AG09319 (cell line): Measurements from ENCODE around the gene RNF212B.

Experiments
- DNase-seq: peaks from one replicate; pipeline ENCODE4 v3.0.0-alpha.2; 2010; ENCODE audit warnings: low read depth; ENCODE audit errors: extremely low read depth
- CTCF ChIP-seq: IDR thresholded peaks from 2 replicates; pipeline ENCODE4 v1.5.1; 2011; ENCODE audit warnings: low read depth, mild to moderate bottlenecking, inconsistent platforms, low read length, moderate library complexity

RNF212B gene

DNA sequence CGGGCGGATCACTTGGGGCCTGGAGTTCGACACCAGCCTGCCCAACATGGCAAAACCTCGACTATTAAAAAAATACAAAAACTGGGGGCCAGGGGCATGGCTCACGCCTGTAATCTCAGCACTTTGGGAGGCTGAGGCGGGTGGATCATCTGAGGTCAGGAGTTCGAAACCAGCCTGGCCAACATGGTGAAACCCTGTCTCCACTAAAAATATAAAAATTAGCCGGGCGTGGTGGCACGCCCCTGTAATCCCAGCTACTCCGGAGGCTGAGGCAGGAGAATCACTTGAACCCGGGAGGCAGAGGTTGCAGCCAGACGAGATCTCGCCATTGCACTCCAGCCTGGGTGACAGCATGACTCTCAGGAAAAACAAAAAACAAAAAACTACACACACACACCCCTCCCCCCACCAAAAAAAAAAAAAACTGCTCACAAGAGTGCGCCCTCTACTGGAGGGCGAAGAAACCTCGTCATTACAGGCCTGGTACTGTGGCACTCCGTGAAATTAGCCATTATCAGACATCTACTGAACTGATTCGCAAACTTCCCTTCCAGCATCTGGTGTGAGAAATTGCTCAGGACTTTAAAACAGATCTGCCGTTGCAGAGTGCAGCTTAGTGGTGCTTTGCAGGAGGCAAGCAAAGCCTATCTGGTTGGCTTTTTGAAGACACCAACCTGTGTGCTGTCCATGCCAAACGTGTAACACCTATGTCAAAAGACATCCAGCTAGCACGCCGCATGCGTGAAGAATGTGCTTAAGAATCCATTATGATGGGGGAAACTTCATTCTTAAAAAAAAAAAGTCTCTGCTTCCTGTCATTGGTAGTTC is 57.2 kb downstream of the RNF212B start:
- TF ChIP-seq CTCF, result peak; percentile 81
- no peak for DNase-seq

- TF ChIP-seq CTCF, result no peak
- DNase-seq, result no peak
These were observed 58.5 kb downstream of the RNF212B start for GRCh38 chr14:23296012-23296777.

DNA sequence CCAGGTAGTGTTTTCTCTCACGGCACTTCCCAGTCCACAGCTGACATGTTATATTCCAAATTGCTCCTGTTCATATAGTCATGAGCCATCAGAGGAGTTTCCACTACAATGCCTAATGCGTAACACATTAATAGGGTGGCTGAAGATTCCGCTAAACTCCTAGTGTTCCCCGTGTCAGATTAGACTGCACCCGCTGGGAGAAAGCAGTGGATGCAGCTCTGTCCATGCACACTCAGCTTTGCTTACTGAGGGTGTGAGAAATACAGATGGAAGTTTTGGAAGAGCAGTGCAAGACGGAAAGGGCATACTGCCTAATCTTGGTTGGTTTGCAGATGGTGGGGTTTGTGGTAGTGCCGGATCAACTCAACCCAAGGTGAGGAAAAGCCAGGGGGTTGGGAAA is 59.4 kb downstream of the RNF212B start:
- no peak for DNase-seq
- no peak for TF ChIP-seq CTCF

DNA sequence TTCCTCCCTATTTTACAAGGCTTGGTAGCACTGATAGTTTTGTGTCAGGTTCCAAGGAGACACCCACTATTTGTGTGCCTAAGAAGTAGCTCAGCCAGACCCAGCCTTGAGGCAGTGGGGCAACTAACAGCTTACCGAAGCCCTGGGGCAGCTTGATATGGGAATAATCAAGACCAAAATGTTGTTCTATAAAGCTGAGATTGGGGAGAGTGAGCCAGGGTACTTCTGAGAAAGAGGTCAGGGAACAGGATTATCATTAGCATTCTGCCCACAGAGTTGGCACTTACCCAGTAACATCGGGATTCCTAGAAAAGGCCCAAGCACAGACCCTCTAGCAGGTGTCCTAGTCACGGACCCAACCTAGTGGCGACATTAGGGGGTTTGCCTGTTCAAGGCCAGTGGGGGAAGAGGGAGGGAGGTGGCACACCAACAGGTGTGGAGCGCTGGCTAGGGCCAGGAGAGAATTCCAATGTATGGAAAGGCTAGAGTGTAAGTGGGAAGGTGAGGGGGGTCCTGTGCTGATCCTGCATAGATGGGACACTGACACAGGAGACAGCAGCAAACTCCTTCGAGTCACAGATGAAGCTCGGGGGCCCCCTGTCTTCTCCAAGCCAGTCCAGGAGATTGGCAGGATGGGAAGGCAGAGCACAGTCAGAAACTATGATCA is 60.0 kb downstream of the RNF212B start:
- DNase-seq, result no peak
- TF ChIP-seq CTCF, result no peak

- TF ChIP-seq CTCF, result peak; percentile 34
- DNase-seq, result no peak
These were observed 61.6 kb downstream of the RNF212B start for GRCh38 chr14:23299211-23299957.

DNA sequence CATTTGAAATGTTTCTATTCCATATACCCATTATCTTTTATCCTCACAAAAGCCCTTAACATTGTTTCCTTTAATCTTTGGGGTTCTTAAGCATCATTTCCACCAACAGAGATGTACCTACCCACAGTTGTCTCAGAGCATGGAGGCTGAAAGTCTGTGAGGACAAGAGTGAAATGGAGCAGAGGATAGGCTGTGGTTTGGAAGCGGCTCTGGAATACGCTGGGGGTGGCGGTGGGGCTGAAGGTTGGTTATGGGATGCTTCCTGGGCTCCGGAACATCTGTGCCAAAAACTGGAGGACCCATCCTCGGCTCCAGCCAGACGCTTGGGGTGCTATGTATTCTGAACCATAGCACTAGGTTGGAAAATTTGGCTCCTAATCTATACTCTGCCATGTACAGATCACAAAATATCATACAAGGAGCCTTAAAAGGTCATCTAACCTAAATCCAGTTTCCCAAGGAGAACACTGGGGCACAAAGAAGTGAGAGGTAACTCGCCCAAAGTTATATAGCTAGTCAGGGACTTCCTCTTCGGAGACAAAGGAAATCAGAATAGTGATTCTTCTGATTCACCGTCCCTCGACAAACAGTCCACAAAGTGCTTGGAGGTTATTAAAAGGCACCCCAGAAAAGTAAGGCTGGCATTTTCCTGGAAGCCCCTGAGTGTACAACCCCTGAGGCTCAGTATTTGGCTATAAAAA is 62.4 kb downstream of the RNF212B start:
- no peak for TF ChIP-seq CTCF
- no peak for DNase-seq
